KOPT-K1 (cell line): Measurements from ENCODE around the gene AOX1.

Experiments
- H3K27ac ChIP-seq: fragments of 200-600 bp; sonication (generic); 2 replicates; pipeline ENCODE4 v1.5.1; 2016; ENCODE audit warnings: antibody characterized with exemption, mild to moderate bottlenecking, low read depth, low read length; ENCODE audit not compliant: poor library complexity, severe bottlenecking
- H3K36me3 ChIP-seq: fragments of 200-600 bp; sonication (generic); 2 replicates; pipeline ENCODE4 v1.5.1; 2017; ENCODE audit warnings: antibody characterized with exemption, mild to moderate bottlenecking, low read length, moderate library complexity; ENCODE audit not compliant: insufficient read depth
- H3K9me3 ChIP-seq: fragments of 200-600 bp; sonication (generic); 2 replicates; pipeline ENCODE4 v1.5.1; 2017; ENCODE audit warnings: antibody characterized with exemption, low read length, mild to moderate bottlenecking; ENCODE audit not compliant: insufficient read depth, poor library complexity, severe bottlenecking

AOX1 gene

DNA sequence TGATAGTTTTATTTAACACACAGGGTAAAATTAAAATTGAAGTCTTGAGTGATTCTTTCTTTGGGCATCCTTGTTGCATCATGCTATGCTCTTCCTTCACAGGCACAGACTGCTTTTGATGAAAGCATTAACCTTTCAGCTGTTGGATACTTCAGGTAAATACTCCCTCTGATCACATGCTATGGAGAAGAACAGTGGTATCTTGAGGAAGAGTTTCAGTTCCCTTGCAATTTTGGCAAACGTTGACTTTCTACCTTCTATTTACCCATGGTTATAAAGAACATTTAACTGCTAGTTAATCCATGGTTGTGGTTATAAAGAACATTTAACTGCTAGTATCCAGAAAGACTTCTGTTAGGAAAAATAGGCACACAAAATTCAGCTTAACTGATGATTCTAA lies 75.7 kb downstream of the AOX1 start:
- no peaks in the 10 kb centered on the region for H3K36me3 ChIP-seq
- H3K27ac ChIP-seq: no peak overlapping the region
- no peaks in the 10 kb centered on the region for H3K9me3 ChIP-seq

- Histone ChIP-seq H3K27ac (no peak overlapping the region), H3K36me3 (no peaks in the 10 kb centered on the region), H3K9me3 (no peaks in the 10 kb centered on the region)
Measured at GRCh38 chr2:200662727-200663126, 76.9 kb downstream of the AOX1 start.

GRCh38 chr2:200664770-200665494 lies 79.1 kb downstream of the AOX1 start:
- Histone ChIP-seq H3K36me3 (no peaks in the 10 kb centered on the region), H3K9me3 (no peaks in the 10 kb centered on the region), H3K27ac (no peak overlapping the region)

DNA sequence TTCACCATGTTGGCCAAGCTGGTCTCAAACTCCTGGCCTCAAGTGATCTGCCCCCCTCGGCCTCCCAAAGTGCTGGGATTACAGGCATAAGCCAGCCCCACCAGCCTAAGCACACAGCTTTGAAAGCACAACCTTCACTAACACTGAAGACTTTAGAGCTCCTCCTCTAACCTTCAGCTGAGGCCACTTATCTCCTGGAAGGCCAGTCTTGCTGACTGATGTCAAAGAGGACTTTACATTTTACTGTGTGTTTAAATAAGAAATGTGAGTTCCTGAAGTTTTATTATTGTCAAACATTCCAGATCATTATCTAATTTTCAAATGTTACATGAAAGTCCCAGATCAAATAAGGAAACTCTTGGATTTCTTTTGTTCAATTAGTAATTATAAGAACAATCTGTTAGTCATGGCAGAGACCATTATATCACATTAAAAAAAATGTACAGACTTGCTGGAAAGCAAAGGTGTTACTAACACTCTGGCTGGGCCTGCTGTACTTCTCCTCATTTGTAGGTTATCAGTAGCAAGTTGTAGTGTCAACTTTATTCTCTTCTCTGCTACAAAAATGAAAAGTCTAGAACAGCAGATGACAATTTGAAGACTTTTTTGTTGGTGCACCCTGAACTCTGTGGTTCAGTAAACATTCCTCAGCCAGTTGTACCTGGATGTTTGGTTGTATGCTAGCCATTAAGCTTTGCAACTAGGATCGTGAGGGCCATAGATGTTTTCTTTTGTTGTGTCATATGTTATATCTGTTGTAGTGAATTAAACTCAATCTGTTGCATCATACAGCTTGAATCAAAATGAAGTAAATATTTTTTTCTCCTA lies 80.0 kb downstream of the AOX1 start:
- no peaks in the 10 kb centered on the region for H3K36me3 ChIP-seq
- no peak overlapping the region for H3K27ac ChIP-seq
- no peaks in the 10 kb centered on the region for H3K9me3 ChIP-seq

DNA sequence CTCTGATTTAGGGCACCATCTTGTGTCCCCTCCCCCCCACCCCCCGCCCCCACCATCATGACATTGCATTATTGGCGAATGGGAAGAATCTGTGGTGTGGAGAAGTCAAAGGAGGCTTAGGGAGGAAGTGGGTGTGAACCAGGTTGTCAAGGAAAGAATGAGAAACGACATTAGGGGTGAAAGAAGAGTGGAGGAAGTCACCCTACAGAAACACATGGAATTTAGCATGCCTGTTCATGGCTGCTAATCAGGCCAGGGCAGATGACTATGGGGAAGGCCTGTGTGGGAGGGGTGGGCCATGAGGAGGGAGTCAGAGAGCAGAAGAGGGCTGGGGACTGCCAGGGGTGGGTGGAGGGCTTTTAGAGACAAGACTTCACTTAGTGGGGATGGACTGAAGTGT lies 81.6 kb downstream of the AOX1 start:
- H3K9me3 ChIP-seq: no peaks in the 10 kb centered on the region
- no peak overlapping the region for H3K27ac ChIP-seq

GRCh38 chr2:200668478-200668877 lies 82.7 kb downstream of the AOX1 start:
- Histone ChIP-seq H3K9me3 (no peaks in the 10 kb centered on the region), H3K27ac (no peak overlapping the region), H3K36me3 (no peaks in the 10 kb centered on the region)

More for the DNA sequence above, 81.6 kb downstream of the AOX1 start:
- H3K36me3 ChIP-seq: no peaks in the 10 kb centered on the region

DNA sequence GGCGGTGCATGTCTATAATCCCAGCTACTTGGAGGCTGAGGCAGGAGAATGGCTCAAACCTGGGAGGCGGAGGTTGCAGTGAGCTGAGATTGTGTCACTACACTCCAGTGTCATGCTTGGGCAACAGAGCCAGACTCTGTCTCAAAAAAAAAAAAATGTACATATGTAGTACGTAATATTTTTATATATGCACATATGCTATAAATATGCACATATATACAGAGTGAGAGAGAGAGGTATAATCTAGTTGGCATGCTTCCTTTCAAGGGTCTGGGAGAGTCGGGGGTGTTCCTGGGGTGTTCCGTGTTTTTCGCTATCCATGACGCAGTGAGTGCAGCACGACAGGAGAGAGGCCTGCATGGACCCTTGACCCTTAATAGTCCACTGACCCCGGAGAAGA lies 83.5 kb downstream of the AOX1 start:
- H3K27ac ChIP-seq: no peak overlapping the region
- H3K9me3 ChIP-seq: no peaks in the 10 kb centered on the region
- H3K36me3 ChIP-seq: no peaks in the 10 kb centered on the region

DNA sequence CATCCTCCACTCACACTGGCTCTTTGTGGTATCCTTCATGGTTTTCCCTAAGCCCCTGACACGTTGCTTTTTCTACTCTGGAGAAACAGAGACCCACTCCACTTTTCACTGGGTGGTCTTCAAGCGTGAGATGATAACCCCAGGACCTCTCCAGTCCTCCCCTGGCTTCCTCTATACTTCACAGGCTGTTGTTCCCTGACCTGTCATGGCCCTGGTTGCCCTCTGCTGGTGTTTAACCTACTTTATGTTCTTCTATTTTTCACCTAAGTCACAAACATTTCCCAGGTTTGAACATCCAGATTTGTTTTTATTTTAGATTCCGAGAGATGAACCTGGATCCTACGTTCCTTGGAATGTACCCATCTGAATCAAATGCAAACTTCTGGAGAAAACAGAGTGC lies 84.5 kb downstream of the AOX1 start:
- H3K27ac ChIP-seq: no peak overlapping the region
- no peaks in the 10 kb centered on the region for H3K36me3 ChIP-seq
- no peaks in the 10 kb centered on the region for H3K9me3 ChIP-seq

GRCh38 chr2:200670751-200671150 lies 84.9 kb downstream of the AOX1 start:
- Histone ChIP-seq H3K36me3 (no peaks in the 10 kb centered on the region), H3K9me3 (no peaks in the 10 kb centered on the region), H3K27ac (no peak overlapping the region)

DNA sequence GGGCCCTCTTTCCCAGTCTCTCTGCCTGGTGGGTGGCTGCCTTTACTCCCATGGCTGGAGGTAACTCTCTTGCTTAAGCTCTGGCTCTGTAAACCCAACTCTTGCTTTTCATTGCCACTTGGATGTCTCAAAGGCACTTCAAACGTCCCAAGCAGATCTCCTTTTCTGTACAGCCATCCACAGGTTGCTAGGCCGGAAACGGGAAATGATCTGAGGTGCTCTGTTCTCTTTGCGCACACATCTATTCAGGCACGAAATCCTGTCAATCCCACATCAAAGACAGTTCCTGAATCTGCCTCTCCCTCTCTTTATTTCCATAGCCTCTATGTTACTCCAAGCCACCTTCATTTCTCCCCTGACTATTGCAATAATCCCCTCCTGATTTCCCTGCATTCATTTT lies 87.4 kb downstream of the AOX1 start:
- Histone ChIP-seq H3K27ac (no peak overlapping the region), H3K36me3 (no peaks in the 10 kb centered on the region), H3K9me3 (no peaks in the 10 kb centered on the region)

DNA sequence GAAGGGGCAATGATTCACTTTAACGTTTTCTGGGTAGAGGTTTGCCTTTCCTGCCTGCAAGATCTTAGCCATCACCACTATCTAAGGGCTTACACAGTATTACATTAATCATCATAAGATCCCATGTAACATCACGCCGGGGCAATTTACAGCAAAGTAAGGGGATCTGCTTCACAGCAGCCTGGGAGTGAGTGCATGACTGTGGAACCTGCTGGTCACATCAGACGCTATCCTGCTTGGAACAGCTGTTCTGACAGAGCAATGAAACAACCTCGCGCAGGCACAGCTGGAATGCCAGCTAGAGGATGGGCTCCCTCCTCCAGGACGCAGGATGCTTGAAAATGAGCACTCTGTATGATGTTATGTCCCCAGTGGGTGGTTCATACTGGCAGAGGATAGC lies 89.0 kb downstream of the AOX1 start:
- Histone ChIP-seq H3K27ac (no peak overlapping the region), H3K36me3 (no peaks in the 10 kb centered on the region), H3K9me3 (no peaks in the 10 kb centered on the region)

DNA sequence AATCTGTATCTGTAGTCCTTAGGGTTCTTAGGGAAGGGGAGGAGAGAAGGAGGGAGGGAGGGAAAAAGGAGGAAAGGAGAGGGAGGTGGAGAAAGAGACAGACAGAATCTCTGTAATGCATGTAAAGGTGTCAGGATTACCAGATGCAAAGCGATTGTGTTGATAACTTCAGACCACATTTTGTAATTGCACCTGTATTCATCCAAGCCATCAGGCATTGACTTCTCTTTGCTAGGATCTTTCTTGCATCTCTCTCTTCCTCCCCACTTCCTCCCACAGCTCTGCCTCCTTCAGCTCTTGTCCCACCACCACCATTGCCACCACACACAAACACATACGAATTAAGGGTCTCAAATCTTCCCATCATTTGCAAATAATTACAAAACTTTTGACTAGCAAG lies 91.4 kb downstream of the AOX1 start:
- Histone ChIP-seq H3K9me3 (no peaks in the 10 kb centered on the region), H3K27ac (no peak overlapping the region), H3K36me3 (no peaks in the 10 kb centered on the region)

DNA sequence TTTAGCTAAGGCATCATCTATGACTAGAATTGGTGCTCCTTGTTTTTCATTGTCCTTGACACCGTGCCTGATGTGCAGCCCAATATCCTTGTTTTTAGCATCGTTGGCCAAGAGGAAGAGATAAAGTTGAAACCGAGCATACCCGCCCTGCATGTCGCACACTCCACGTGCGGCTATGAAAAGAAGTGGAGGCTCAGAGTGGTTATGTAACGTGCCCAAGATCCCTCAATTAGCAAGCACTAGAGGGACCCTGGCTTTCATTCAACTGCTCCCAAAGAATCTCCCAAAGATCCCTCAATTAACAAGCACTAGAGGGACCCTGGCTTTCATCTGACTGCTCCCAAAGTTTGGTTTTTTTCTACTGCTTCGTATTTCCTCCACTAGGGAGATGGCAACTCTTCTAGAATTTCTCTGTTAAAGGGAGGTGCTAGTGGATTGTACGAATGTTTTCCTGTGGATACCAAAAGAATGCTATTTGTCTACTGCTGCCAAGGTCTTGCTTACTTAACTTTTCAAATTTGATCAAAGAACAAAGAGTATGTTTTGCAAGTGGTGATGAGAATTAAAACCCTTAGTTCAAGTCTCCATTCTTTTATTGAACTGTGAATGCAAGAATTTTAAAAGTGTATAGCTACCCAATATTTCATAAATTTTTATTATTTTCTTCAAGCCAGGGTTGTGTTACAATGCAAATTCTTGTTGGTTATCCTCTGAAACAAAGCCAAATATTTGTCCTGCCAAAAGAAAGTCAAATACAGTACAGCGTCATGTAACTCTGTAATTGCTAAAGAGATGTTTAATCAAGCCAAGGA lies 92.1 kb downstream of the AOX1 start:
- H3K36me3 ChIP-seq: no peaks in the 10 kb centered on the region
- no peak overlapping the region for H3K27ac ChIP-seq
- H3K9me3 ChIP-seq: no peaks in the 10 kb centered on the region

DNA sequence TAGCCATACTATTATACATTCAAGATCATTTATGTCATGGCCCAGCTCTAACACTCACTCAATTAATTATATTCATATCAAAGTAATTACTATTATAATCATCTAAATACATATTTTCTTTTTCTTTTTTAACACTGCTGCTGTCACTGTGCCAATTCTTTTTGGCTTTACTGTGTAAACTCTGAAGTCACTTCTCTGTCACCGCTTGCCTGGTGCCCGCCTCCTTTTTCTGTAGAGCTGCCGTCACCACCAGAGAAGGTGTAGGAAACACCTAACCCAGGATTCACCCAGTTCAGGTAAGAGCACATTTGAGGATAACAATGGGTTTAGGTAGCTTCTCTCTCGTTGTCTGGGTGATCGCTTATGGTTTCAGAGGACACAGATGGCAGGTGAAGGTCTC lies 93.3 kb downstream of the AOX1 start:
- no peak overlapping the region for H3K27ac ChIP-seq
- H3K9me3 ChIP-seq: no peaks in the 10 kb centered on the region
- H3K36me3 ChIP-seq: no peaks in the 10 kb centered on the region

GRCh38 chr2:200679535-200679934 lies 93.7 kb downstream of the AOX1 start:
- no peaks in the 10 kb centered on the region for H3K9me3 ChIP-seq
- no peaks in the 10 kb centered on the region for H3K36me3 ChIP-seq
- H3K27ac ChIP-seq: no peak overlapping the region
